22Rv1 (cell line): ENCODE measurements around the gene MNX1.

Experiments
- ZFX ChIP-seq: fragments of 450-650 bp; IDR thresholded peaks from 2 replicates; pipeline ENCODE4 v1.6.1; 2017; ENCODE audit warnings: antibody characterized with exemption, borderline replicate concordance
- TF ChIP-seq, protein P1 (sequence below): fragments of 450-650 bp; IDR thresholded peaks from 2 replicates; pipeline ENCODE4 v1.5.1; 2017; ENCODE audit warnings: mild to moderate bottlenecking

DNA sequence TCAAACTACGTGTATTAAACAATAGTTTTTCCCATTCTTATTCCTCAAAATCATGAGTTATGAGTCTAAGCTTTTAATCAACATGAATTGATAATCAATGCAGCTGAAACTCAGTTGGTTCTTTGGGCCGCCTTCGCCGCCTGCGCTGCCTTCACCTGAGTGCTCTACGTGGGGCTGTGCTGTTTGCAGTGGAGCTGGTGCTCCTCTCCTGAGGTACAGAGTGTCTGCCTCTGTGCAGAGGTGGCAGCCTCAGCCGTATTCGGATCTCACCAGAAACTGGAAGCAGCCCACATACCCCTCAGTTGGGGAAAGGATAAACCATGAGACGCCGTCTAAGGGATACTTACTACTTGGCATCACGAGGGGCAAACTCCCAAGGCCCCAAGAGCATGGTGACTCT lies 45.5 kb downstream of the MNX1 start:
- TF ChIP-seq, protein P1, sequence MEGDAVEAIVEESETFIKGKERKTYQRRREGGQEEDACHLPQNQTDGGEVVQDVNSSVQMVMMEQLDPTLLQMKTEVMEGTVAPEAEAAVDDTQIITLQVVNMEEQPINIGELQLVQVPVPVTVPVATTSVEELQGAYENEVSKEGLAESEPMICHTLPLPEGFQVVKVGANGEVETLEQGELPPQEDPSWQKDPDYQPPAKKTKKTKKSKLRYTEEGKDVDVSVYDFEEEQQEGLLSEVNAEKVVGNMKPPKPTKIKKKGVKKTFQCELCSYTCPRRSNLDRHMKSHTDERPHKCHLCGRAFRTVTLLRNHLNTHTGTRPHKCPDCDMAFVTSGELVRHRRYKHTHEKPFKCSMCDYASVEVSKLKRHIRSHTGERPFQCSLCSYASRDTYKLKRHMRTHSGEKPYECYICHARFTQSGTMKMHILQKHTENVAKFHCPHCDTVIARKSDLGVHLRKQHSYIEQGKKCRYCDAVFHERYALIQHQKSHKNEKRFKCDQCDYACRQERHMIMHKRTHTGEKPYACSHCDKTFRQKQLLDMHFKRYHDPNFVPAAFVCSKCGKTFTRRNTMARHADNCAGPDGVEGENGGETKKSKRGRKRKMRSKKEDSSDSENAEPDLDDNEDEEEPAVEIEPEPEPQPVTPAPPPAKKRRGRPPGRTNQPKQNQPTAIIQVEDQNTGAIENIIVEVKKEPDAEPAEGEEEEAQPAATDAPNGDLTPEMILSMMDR: no peak
- TF ChIP-seq ZFX: no peak
